ENCODE results near the gene LRP1B. TPM values are rescaled to one million over a fixed set of nuclear protein-coding genes. Genes with fewer than 3 reads are reported as not detected.

LRP1B gene
- total and polyA plus RNA-seq, 2 donors from 2014 or later: 0.69 to 1.2 TPM

- TF ChIP-seq CTCF (IDR thresholded peaks at IDR 0.05; ENCODE audit: borderline replicate concordance, extremely low read depth, insufficient read depth): no peak
- Histone ChIP-seq H3K36me3 (ENCODE audit: control insufficient read depth in 2 of 3, insufficient read depth in 3 of 3, low read length in 3 of 3) (no peaks in the 10 kb centered on the region), H3K4me3 (ENCODE audit: low read length in 3 of 3) (no peak overlapping the region), H3K27me3 (ENCODE audit: control insufficient read depth, insufficient read depth, low read length) (no peaks in the 10 kb centered on the region), H3K9me3 (ENCODE audit: control insufficient read depth in 2 of 3, insufficient read depth in 1 of 3, low read length in 3 of 3) (no peaks in the 10 kb centered on the region), H3K27ac (ENCODE audit: low read depth in 2 of 2, low read length in 2 of 2) (no peak overlapping the region), H3K9ac (ENCODE audit: low read length in 3 of 3) (no peak overlapping the region), H3K4me1 (ENCODE audit: control insufficient read depth in 2 of 3, insufficient read depth in 2 of 3, low read depth in 1 of 3, low read length in 3 of 3) (no peaks in the 10 kb centered on the region)
- FAIRE-seq (no peak), DNase-seq (no peak)
- intact Hi-C loops (cut with DNase I): no loop called here
Measured at GRCh38 chr2:140627136-140627535, 1503.7 kb downstream of the LRP1B start.

- Histone ChIP-seq H3K27ac (ENCODE audit: low read depth in 2 of 2, low read length in 2 of 2) (no peak overlapping the region), H3K4me3 (ENCODE audit: low read length in 3 of 3) (no peak overlapping the region), H3K9me3 (ENCODE audit: control insufficient read depth in 2 of 3, insufficient read depth in 1 of 3, low read length in 3 of 3) (no peaks in the 10 kb centered on the region), H3K9ac (ENCODE audit: low read length in 3 of 3) (no peak overlapping the region), H3K27me3 (ENCODE audit: control insufficient read depth, insufficient read depth, low read length) (no peaks in the 10 kb centered on the region), H3K36me3 (ENCODE audit: control insufficient read depth in 2 of 3, insufficient read depth in 3 of 3, low read length in 3 of 3) (no peaks in the 10 kb centered on the region), H3K4me1 (ENCODE audit: control insufficient read depth in 2 of 3, insufficient read depth in 2 of 3, low read depth in 1 of 3, low read length in 3 of 3) (no peaks in the 10 kb centered on the region)
- DNase-seq: no peak
- intact Hi-C loops (cut with DNase I): no loop called here
- FAIRE-seq: no peak
- no peak for TF ChIP-seq CTCF (IDR thresholded peaks at IDR 0.05; ENCODE audit: borderline replicate concordance, extremely low read depth, insufficient read depth)
Measured at GRCh38 chr2:140624200-140624599, 1506.6 kb downstream of the LRP1B start.

- no peak overlapping the region for H3K4me3 ChIP-seq (ENCODE audit: low read length in 3 of 3)
- intact Hi-C loops (cut with DNase I): no loop called here
- no peak for TF ChIP-seq CTCF (IDR thresholded peaks at IDR 0.05; ENCODE audit: borderline replicate concordance, extremely low read depth, insufficient read depth)
- DNase-seq (no peak), FAIRE-seq (no peak)
- H3K27me3 ChIP-seq (ENCODE audit: control insufficient read depth, insufficient read depth, low read length): no peaks in the 10 kb centered on the region
- H3K9me3 ChIP-seq (ENCODE audit: control insufficient read depth in 2 of 3, insufficient read depth in 1 of 3, low read length in 3 of 3): no peaks in the 10 kb centered on the region
- H3K9ac ChIP-seq (ENCODE audit: low read length in 3 of 3): no peak overlapping the region
- no peaks in the 10 kb centered on the region for H3K4me1 ChIP-seq (ENCODE audit: control insufficient read depth in 2 of 3, insufficient read depth in 2 of 3, low read depth in 1 of 3, low read length in 3 of 3)
- H3K27ac ChIP-seq (ENCODE audit: low read depth in 2 of 2, low read length in 2 of 2): no peak overlapping the region
- no peaks in the 10 kb centered on the region for H3K36me3 ChIP-seq (ENCODE audit: control insufficient read depth in 2 of 3, insufficient read depth in 3 of 3, low read length in 3 of 3)
Measured at GRCh38 chr2:140621583-140622362, 1509.0 kb downstream of the LRP1B start.
